K562 (cell line): ENCODE measurements around the gene CXCL16. TPM values are rescaled to one million over a fixed set of nuclear protein-coding genes. Genes with fewer than 3 reads are reported as not detected.
A peak's percentile ranks its signal among the peaks of the same experiment; 100 is the strongest.

Experiments used
- GTF2A2 ChIP-seq: IDR thresholded peaks from 2 replicates; pipeline ENCODE4 v1.6.1; 2016; ENCODE audit warnings: mild to moderate bottlenecking, missing genetic modification characterization, missing compliant biosample characterization
- IRF2 ChIP-seq: sonication (generic); formaldehyde crosslinking; IDR thresholded peaks from 2 replicates; pipeline ENCODE4 v1.8.1; 2022; ENCODE audit warnings: mild to moderate bottlenecking, missing genetic modification reagents
- MEF2D ChIP-seq: conservative IDR thresholded peaks from 2 replicates; pipeline ENCODE4 v1.6.1; 2016; ENCODE audit warnings: low read depth, missing genetic modification characterization, missing compliant biosample characterization
- RAD21 ChIP-seq, 2 experiments: fragments of 250-450 bp in 1 of 2; fragments of 450-650 bp in 1 of 2; sonication (Bioruptor Pico) in 1 of 2; formaldehyde crosslinking in 1 of 2; IDR thresholded peaks in 1 of 2; conservative IDR thresholded peaks in 1 of 2; 2 replicates each; pipeline versions ENCODE4 v1.4.0 to v1.8.0; 2020 to 2022; ENCODE audit warnings: mild to moderate bottlenecking in 2 of 2, moderate library complexity in 1 of 2
- SAFB ChIP-seq: fragments of 200-400 bp; formaldehyde crosslinking; IDR thresholded peaks from 2 replicates; pipeline ENCODE4 v1.6.1; 2017; ENCODE audit warnings: low read depth, low read length, borderline replicate concordance
- SIN3A ChIP-seq, 2 experiments: fragments of 150-350 bp in 1 of 2; IDR thresholded peaks; 2 replicates each; pipeline ENCODE4 v1.6.1; 2011 to 2016; ENCODE audit warnings: borderline replicate concordance in 2 of 2, low read depth in 2 of 2, low read length in 2 of 2, mild to moderate bottlenecking in 2 of 2, moderate library complexity in 2 of 2; ENCODE audit not compliant: control insufficient read depth in 1 of 2
- TCFL5 ChIP-seq: fragments of 250-450 bp; sonication (Bioruptor Pico); conservative IDR thresholded peaks from 2 replicates; pipeline ENCODE4 v1.6.1; 2021; ENCODE audit warnings: mild to moderate bottlenecking, moderate library complexity, matching md5 sums
- TEAD2 ChIP-seq: fragments of 450-650 bp; IDR thresholded peaks from 2 replicates; pipeline ENCODE4 v1.6.1; 2016; ENCODE audit warnings: missing genetic modification characterization, control low read depth, missing compliant biosample characterization
- TGIF2 ChIP-seq: sonication (generic); formaldehyde crosslinking; IDR thresholded peaks from 2 replicates; pipeline ENCODE4 v1.8.1; 2022; ENCODE audit warnings: mild to moderate bottlenecking, missing genetic modification reagents, moderate library complexity
- TOE1 ChIP-seq, 2 experiments: fragments of 450-650 bp in 1 of 2; sonication (generic) in 1 of 2; formaldehyde crosslinking in 1 of 2; IDR thresholded peaks; 2 replicates each; pipeline versions ENCODE4 v1.7.1 to v1.8.0; 2016 to 2022; ENCODE audit warnings: borderline replicate concordance in 2 of 2, mild to moderate bottlenecking in 2 of 2, antibody characterized with exemption in 1 of 2, inconsistent platforms in 1 of 2, low read depth in 1 of 2, missing genetic modification reagents in 1 of 2, moderate library complexity in 1 of 2
- TRIM28 ChIP-seq: fragments of 450-650 bp; IDR thresholded peaks from 2 replicates; pipeline ENCODE4 v1.6.1; 2017
- ZNF311 ChIP-seq: fragments of 250-450 bp; sonication (Bioruptor Pico); IDR thresholded peaks from 2 replicates; pipeline ENCODE4 v1.4.0; 2020; ENCODE audit warnings: mild to moderate bottlenecking, moderate library complexity
- polyA plus RNA-seq, 8 experiments: library from polyadenylated mRNA; depleted of rRNA in 4 of 8; stranded (reverse) in 5 of 8; unstranded in 3 of 8; fragments of >200 nt; fragmentation: Nextera tagmentation in 2 of 8; fragmentation: Illumina TruSeq in 1 of 8; extraction: Ambion mirVana in 2 of 8; extraction: Trizol in 1 of 8; gene quantifications; 2 replicates each; pipeline versions ENCODE4 v1.2.1 to v1.2.3, GENCODE V29; 2011 to 2014; ENCODE audit warnings: inconsistent platforms in 1 of 8, missing spikeins in 1 of 8
- total RNA-seq, 7 experiments: library from RNA; depleted of rRNA in 6 of 7; stranded (reverse); fragments of >200 nt in 6 of 7; fragmentation: Illumina TruSeq in 2 of 7; extraction: Trizol in 2 of 7; gene quantifications; 2 replicates each; pipeline versions ENCODE4 v1.2.1 to v1.2.3, GENCODE V29; 2011 to 2021; ENCODE audit warnings: low replicate concordance in 1 of 7
- TF ChIP-seq, protein P1 (sequence below): sonication (generic); formaldehyde crosslinking; IDR thresholded peaks from 2 replicates; pipeline ENCODE4 v1.8.0; 2022; ENCODE audit warnings: missing genetic modification reagents, mild to moderate bottlenecking, moderate library complexity, borderline replicate concordance
- TF ChIP-seq, protein P2 (sequence below): fragments of 450-650 bp; formaldehyde crosslinking; IDR thresholded peaks from 2 replicates; pipeline ENCODE4 v1.4.0; 2020; ENCODE audit warnings: mild to moderate bottlenecking
- TF ChIP-seq, protein P3 (sequence below), 2 experiments: fragments of 250-450 bp in 1 of 2; fragments of 450-650 bp in 1 of 2; sonication (Bioruptor Pico) in 1 of 2; IDR thresholded peaks; 2 replicates each; pipeline versions ENCODE4 v1.6.1 to v1.8.0; 2016 to 2021; ENCODE audit warnings: mild to moderate bottlenecking in 2 of 2, moderate library complexity in 2 of 2, missing compliant biosample characterization in 1 of 2, missing genetic modification characterization in 1 of 2
- TF ChIP-seq, protein P4 (sequence below), 3 experiments: fragments of 200-800 bp in 1 of 3; sonication (Bioruptor generic) in 1 of 3; sonication (generic) in 1 of 3; formaldehyde crosslinking in 1 of 3; IDR thresholded peaks; 2 replicates each; pipeline versions ENCODE4 v1.6.1 to v1.8.0; 2016 to 2022; ENCODE audit warnings: mild to moderate bottlenecking in 2 of 3, missing compliant biosample characterization in 2 of 3, missing genetic modification characterization in 2 of 3, missing genetic modification reagents in 1 of 3
- TF ChIP-seq, protein P5 (sequence below): sonication (generic); formaldehyde crosslinking; IDR thresholded peaks from 2 replicates; pipeline ENCODE4 v1.8.1; 2023; ENCODE audit warnings: mild to moderate bottlenecking, missing genetic modification reagents

CXCL16 gene
- total and polyA plus RNA-seq, 9 of the 15 experiments (the other 6 are each of a cell fraction or from before 2014, with no cell fraction given) = 0.05 to 0.68 (median 0.22) TPM; not detected in 2

DNA sequence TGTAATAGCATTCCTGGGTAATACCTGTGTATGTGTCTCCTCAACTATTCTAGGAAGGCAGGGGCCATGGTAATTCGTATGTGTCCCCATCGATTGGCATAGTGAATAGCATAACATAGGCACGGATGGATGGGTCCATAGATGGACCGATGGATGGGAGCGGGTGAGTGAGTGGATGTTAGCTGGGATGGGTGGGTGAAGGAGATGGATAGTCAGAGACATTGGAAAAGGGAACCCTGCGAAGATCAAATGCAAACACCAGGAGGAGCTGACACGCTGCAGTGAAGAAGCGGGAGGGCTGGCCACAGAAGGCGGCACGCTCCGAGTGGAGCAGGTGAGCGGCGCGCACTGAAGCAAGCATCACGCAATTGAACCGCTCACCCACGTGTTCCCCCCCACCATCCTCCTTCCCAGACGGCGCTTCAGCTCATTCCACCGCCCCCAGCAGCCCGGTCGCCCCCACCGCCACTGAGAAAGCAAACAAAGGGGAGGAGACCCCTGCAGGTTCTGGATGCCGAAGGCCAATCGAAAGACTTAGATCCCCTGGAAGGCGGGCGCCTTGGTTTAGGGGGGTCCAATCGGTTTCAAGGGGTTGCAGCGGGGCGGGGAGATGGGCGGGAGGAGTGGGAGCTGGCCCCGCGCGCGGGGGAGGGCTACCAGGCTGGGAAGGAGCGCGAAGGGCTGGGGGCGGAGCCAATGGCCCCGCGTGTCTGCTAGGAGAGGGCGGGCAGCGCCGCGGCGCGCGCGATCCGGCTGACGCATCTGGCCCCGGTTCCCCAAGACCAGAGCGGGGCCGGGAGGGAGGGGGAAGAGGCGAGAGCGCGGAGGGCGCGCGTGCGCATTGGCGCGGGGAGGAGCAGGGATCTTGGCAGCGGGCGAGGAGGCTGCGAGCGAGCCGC, 29.7 kb downstream of the CXCL16 start, which contains the start of gene ARRB2 (continued):
- TF ChIP-seq TCFL5 (CRISPR knock-in tag) (no peak), SIN3A (IDR thresholded peaks at IDR 0.05; ENCODE audit: borderline replicate concordance in 2 of 2, control insufficient read depth in 1 of 2, low read depth in 2 of 2, low read length in 2 of 2) (peak in 1 of 2 experiments; percentile 29; a peak in 1 of 4 replicates), ZNF311 (CRISPR knock-in tag) (no peak), IRF2 (CRISPR knock-in tag) (no peak), TEAD2 (tag) (no peak), TOE1 (IDR thresholded peaks at IDR 0.05; ENCODE audit: borderline replicate concordance) (peak; percentile 49; the same call in 1 of the 2 replicates), TOE1 (CRISPR knock-in tag; IDR thresholded peaks at IDR 0.05; ENCODE audit: borderline replicate concordance, low read depth) (no peak), GTF2A2 (tag) (no peak), MEF2D (tag) (no peak), TGIF2 (no peak), SAFB (peak; percentile 61; the same call in 1 of the 2 replicates), RAD21 (CRISPR knock-in tag; conservative IDR thresholded peaks at IDR 0.05 in 1 of 2, IDR thresholded peaks at IDR 0.05 in 1 of 2) (peak; percentile 80 to 86), TRIM28 (peak; percentile 80; the same call in 1 of the 2 replicates)
- TF ChIP-seq, protein P1, sequence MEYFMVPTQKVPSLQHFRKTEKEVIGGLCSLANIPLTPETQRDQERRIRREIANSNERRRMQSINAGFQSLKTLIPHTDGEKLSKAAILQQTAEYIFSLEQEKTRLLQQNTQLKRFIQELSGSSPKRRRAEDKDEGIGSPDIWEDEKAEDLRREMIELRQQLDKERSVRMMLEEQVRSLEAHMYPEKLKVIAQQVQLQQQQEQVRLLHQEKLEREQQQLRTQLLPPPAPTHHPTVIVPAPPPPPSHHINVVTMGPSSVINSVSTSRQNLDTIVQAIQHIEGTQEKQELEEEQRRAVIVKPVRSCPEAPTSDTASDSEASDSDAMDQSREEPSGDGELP (CRISPR knock-in tag) = peak; percentile 77; the same call in 1 of the 2 replicates
- TF ChIP-seq, protein P2, sequence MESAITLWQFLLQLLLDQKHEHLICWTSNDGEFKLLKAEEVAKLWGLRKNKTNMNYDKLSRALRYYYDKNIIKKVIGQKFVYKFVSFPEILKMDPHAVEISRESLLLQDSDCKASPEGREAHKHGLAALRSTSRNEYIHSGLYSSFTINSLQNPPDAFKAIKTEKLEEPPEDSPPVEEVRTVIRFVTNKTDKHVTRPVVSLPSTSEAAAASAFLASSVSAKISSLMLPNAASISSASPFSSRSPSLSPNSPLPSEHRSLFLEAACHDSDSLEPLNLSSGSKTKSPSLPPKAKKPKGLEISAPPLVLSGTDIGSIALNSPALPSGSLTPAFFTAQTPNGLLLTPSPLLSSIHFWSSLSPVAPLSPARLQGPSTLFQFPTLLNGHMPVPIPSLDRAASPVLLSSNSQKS (CRISPR knock-in tag) = no peak
- TF ChIP-seq, protein P3, sequence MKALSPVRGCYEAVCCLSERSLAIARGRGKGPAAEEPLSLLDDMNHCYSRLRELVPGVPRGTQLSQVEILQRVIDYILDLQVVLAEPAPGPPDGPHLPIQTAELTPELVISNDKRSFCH (CRISPR knock-in tag; IDR thresholded peaks at IDR 0.05) = no peak
- TF ChIP-seq, protein P3 (tag; IDR thresholded peaks at IDR 0.05) = no peak
- TF ChIP-seq, protein P4, sequence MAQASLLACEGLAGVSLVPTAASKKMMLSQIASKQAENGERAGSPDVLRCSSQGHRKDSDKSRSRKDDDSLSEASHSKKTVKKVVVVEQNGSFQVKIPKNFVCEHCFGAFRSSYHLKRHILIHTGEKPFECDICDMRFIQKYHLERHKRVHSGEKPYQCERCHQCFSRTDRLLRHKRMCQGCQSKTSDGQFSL (CRISPR knock-in tag; IDR thresholded peaks at IDR 0.05) = peak; percentile 97
- TF ChIP-seq, protein P4 (tag; IDR thresholded peaks at IDR 0.05) = no peak; a peak in 1 of 4 replicates
- TF ChIP-seq, protein P5, sequence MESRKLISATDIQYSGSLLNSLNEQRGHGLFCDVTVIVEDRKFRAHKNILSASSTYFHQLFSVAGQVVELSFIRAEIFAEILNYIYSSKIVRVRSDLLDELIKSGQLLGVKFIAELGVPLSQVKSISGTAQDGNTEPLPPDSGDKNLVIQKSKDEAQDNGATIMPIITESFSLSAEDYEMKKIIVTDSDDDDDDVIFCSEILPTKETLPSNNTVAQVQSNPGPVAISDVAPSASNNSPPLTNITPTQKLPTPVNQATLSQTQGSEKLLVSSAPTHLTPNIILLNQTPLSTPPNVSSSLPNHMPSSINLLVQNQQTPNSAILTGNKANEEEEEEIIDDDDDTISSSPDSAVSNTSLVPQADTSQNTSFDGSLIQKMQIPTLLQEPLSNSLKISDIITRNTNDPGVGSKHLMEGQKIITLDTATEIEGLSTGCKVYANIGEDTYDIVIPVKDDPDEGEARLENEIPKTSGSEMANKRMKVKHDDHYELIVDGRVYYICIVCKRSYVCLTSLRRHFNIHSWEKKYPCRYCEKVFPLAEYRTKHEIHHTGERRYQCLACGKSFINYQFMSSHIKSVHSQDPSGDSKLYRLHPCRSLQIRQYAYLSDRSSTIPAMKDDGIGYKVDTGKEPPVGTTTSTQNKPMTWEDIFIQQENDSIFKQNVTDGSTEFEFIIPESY (CRISPR knock-in tag) = 0 out of 2 replicates have a peak, but pooled peaks have one; percentile 28
